ENCODE measurements around the gene CHRNE. TPM values are rescaled to one million over a fixed set of nuclear protein-coding genes. Genes with fewer than 3 reads are reported as not detected.
"Not testable (repeated sequence)": the region's sequence is repeated elsewhere in the genome, so short reads cannot be mapped to it uniquely, and the experiment has no call there.

CHRNE gene
- total RNA-seq, 1 donor from 2014 or later = 1.2 TPM

DNA sequence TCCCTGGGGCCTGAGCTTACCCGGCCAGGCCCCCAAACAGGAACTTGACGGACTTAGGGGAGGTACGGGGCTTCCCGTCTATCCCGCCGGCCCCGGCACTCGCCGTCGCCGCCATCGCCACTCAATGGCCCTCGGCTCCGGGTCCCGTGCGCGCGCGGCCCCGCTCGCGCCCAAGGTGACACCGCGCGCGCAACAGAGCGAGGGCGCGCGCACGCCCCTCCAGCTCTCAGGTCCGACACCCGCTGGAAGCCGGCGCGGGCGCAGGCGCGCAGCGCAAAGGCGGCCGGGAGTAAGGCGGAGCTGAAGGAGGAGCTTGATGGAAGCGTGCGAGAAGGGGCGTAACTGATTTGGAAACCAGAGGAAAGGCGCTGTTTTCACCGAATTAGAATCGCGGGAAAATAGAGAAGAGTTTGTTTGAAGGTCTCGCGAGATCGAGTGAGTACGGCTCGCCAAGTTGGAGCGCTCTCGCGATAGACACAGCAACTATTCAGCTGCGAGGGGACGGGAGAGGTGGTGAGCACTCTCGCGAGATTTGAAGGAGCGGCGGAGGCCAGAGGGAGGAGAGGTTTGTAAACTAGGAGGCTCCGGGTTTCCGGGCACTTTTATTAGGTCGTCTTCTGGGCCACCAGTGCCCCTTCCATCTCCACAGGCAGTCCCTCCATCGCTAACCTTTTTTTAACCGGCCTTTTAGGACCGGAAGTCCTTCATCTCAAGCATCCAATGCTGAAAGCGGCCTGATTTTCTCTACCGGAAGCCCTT is 37.1 kb upstream of the CHRNE start, which contains the start of the genes RNF167 and SLC25A11:
Gene RNF167 (plus strand): TSS at position 473 of the 759 bp plus-strand sequence. CDS start 642 bp downstream, outside the sequence.
Gene SLC25A11 (minus strand): TSS at position 251 of the 759 bp plus-strand sequence. CDS start 136 bp downstream, at position 115.
- DNase-seq (ENCODE audit: low spot score) = peak; percentile 97

DNA sequence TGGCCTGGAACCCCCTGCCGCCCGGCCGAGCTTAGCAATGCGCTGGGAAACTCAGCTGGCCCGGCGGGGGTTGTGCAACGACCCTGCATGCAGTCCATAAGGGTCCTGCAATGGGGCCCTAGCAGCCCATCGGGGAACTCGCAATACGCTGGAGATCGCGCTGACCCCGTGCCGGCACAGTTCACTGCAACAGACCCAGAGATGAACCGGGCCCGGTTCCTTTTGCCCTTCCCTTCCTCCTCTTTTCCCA is 36.6 kb upstream of the CHRNE start:
- no peak for DNase-seq (ENCODE audit: low spot score)

DNA sequence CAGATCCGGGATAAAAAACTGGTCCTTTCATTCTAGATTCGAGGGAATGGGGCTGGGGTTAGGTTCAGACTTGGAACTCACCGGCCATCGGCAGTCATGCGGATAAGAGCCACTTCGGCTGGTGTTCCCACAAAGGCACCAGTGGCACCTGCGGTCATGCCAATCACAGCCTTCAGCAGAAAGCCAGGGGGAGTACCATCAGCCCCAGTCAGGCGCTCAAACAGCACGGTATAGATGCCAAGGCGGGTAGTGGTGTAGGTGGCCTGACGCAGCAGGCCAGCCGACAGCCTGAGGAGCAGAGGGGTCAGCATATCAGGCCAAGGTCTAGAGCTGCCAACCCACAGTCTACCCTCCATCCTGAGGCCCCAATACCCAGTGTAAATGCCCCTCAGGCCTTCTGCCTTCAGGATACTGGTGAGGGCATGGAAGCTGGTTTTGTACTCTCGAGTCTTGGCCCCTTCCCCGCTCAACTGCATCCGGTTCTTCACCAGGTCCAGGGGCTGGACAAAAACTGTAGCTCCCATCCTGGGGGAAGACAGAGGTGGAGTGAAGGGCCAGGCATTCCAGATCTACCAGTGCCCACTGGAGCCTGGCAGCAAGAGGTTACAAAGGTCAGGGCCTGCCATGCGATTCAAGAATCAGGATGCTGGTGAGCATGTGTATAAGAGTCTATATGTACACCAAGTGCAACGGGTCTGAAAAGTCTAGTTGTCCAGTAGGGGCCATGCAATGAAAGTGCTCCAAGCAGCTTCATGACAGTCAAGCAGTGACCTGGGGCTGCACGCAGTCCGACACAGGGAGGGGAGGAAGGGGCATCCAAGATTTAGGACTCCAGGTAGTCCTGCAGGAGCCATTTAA is 36.0 kb upstream of the CHRNE start:
- DNase-seq (ENCODE audit: low spot score) = no peak

DNA sequence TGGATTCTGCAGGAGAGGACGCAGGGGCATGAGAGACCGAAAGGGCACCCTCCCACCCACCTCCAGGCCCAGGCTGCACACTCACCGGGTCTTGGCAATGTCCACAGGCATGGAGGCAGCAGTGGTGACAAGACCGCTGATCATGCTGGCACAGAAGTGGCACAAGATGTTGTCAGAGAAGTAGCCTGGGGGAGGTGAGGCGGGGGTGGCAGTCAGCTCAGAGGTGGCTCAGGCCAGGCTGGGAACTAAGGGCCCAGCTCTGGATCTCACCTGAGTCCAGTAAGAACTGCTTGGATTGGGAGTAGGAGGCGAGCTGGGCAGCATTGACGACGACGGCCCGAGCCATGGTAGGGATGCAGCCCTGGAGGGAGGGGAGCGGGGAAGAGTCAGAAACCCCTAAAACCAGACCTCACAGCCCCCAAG is 35.2 kb upstream of the CHRNE start:
- no peak for DNase-seq (ENCODE audit: low spot score)

DNA sequence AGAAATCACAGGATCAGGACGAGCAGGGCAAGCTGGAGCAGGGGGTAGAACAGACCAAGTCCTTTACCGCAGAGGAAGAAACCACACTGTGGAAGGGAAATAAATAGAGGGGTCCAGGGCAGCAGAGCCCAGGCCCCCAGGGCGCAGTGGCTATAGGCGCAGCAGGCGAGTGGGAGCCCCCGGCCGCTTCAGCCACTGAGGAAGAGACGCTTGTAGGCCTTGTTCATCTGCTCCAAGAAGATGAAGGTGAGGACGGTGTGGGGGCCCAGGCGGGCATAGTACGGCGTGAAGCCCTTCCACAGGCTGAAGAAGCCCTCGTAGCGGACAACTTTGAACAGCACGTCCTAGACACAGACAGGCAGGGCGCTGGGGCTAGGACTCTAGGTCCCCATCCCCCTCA is 34.7 kb upstream of the CHRNE start:
- no peak for DNase-seq (ENCODE audit: low spot score)

DNA sequence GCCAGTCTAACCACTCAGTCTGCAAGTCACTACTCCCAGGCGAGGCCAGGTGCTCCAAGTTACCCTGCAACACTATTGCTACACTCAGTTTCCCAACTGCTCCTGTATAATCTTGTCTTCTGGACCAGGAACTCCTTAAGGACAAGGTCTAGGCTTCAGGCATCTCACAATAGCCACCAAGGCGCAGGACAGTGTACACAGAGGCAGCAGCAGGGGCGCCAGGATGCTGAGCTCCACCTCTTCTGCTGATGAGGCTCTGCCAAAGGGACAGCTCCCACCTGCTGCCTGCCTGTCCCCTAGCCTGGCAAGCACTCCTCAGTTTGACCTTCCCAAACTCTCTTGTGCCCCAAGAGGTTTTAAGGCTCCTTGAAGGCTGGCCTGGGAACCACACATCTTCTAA is 33.5 kb upstream of the CHRNE start:
- DNase-seq (ENCODE audit: low spot score) = no peak

DNA sequence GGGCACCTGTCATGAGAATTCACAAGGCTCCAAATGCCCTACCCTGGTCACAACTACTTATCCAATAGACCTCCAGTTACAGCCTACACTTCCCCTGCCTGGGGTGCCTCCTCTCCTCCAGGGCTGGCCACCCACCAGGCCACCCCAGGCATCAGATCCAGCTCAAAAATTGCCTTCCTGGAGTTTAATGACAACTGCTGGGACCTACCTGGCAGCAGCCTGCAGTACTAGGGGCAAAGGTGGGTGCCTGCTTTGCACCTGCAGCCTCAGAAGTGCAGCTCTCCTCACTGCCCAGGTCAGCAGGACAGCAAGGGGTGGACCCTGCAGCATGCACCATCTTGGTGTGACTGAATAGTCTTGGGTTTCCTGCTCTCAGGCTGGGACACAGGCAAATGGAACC is 32.8 kb upstream of the CHRNE start:
- DNase-seq (ENCODE audit: low spot score) = no peak

DNA sequence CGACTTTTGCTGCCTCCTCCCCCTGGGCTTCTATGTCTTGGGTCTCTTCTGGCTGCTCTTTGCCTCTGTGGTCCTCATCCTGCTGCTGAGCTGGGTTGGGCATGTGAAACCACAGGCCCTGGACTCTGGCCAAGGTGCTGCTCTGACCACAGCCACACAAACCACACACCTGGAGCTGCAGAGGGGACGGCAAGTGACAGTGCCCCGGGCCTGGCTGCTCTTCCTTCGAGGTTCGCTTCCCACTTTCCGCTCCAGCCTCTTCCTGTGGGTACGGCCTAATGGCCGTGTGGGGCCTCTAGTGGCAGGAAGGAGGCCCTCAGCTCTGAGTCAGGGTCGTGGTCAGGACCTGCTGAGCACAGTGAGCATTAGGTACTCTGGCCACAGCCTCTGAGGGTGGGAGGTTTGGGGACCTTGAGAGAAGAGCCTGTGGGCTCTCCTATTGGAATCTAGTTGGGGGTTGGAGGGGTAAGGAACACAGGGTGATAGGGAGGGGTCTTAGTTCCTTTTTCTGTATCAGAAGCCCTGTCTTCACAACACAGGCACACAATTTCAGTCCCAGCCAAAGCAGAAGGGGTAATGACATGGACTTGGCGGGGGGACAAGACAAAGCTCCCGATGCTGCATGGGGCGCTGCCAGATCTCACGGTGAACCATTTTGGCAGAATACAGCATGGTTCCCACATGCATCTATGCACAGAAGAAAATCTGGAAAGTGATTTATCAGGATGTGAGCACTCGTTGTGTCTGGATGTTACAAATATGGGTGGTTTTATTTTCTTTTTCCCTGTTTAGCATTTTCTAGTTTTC is 31.5 kb upstream of the CHRNE start:
- DNase-seq (ENCODE audit: low spot score) = no peak

DNA sequence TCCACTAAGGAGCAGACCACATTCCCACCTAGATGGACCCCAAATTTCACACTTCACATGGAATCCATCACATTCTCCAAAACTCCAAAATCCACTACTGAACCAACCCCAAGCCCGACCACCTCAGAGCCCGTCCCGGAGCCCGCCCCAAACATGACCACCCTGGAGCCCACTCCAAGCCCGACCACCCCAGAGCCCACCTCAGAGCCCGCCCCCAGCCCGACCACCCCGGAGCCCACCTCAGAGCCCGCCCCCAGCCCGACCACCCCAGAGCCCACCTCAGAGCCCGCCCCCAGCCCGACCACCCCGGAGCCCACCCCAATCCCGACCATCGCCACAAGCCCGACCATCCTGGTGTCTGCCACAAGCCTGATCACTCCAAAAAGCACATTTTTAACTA is 30.7 kb upstream of the CHRNE start:
- no peak for DNase-seq (ENCODE audit: low spot score)

DNA sequence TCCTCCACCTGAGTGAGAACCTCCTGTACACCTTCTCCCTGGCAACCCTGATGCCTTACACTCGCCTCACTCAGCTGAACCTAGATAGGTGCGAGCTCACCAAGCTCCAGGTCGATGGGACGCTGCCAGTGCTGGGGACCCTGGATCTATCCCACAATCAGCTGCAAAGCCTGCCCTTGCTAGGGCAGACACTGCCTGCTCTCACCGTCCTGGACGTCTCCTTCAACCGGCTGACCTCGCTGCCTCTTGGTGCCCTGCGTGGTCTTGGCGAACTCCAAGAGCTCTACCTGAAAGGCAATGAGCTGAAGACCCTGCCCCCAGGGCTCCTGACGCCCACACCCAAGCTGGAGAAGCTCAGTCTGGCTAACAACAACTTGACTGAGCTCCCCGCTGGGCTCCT is 29.9 kb upstream of the CHRNE start:
- no peak for DNase-seq (ENCODE audit: low spot score)

DNA sequence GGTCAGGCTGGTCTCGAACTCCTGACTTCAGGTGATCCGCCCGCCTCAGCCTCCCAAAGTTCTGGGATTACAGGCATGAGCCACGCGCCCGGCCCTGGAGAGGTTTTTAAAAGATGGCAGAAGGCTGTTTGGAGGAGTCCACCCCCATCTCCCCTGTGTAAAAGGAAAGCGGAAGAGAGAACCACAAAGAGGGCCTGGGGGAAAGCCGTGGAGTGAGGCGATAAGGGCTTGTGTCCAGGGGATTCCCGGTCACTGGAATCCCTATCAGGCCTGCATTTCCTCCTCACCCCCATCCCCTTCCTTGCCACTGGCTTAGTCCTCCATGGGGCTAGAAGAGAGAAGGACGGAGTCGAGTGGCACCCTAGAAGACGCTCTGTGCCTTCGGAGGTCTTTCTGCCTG is 29.1 kb upstream of the CHRNE start, which contains the start of gene GP1BA:
Gene GP1BA (plus strand): TSS at position 315 of the 400 bp plus-strand sequence. CDS start 328 bp downstream, outside the sequence.
- DNase-seq (ENCODE audit: low spot score) = no peak

DNA sequence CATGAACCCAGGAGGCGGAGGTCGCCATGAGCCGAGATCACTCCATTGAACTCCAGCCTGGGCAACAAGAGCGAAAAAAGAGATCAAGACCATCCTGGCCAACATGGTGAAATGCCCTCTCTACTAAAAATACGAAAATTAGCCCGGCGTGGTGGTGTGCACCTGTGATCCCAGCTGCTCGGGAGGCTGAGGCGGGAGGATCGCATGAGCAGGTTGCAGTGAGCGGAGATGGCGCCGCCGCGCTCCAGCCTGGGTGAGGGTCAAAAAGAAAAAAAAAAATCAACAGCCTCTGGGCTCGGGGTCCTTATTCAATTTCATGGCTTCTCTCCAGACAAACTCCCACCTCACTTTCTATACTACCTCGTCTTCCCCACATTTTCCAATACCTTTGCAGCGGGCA is 26.0 kb upstream of the CHRNE start:
- no peak for DNase-seq (ENCODE audit: low spot score)

DNA sequence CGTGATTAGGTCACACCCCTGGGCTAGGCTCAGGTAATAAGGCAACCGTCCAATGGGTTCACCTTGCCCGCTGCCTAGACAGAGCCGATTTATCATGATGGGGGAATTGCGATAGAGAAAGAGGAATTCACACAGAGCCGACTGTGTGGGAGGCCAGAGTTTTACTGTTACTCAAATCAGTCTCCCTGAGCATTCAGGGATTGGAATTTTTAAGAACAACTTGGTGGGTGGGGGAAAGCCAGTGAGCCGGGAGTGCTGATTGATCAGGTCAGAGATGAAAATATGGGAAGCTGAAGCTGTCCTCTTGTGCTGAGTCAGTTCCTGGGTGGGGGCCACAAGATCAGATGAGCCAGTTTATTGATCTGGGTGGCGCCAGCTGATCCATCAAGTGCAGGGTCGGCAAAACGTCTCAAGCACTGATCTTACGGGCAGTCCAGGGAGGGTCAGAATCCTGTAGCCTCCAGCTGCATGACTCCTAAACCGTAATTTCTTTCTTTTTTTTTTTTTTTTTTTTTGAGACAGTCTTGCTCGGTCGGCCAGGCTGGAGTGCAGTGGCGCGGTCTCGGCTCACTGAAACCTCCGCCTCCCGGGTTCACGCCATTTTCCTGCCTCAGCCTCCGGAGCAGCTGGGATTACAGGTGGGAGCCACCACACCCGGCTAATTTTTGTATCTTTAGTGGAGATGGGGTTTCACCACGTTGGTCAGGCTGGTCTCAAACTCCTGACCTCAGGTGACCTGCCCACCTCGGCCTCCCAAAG is 23.9 kb upstream of the CHRNE start:
- not testable (repeated sequence) for DNase-seq (ENCODE audit: low spot score)

DNA sequence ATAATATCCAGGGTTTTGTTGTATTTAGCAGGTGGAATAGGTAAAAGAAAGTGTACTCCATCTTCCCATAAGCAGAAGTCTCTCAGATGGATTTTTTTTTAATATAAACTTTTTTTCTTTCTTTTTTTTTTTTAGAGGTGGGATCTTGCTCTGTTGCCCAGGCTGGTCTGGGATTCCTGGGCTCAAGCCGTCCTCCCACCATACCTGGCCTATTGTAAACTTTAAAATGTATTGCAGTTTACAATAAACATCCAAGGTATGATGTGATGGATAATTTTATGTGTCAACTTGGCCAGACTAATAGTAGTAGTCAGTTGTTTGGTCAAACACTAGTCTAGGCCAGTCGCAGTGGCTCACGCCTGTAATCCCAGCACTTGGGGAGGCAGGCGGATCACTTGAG is 18.4 kb upstream of the CHRNE start:
- no peak for DNase-seq (ENCODE audit: low spot score)

DNA sequence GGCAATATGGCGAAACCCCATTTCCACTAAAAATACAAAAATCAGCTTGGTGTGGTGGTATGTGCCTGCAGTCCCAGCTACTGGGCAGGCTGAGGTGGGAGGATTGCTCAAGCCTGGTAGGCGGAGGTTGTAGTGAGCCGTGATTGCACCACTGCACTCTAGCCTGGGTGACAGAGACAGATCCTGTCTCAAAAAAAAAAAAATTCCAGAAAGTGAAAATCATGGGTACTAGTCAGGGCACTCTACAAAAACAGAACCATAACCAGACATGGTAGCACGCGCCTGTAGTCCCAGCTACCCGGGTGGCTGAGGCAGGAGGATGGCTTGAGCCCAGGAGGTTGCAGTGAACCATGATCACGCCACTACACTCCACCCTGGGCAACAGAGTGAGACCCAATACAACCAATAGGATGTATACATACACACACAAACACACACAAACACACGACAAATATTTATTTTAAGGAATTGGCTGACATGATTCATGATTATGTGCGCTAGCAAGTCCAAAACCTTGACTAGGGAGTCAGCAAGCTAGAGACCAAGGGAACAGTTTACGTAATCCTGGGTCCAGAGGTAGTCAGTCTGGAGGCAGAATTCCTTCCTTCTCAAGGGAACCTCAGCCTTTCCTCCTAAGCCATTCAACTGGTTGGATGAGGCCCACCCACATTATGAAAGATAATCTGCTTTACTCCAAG is 17.6 kb upstream of the CHRNE start:
- no peak for DNase-seq (ENCODE audit: low spot score)

DNA sequence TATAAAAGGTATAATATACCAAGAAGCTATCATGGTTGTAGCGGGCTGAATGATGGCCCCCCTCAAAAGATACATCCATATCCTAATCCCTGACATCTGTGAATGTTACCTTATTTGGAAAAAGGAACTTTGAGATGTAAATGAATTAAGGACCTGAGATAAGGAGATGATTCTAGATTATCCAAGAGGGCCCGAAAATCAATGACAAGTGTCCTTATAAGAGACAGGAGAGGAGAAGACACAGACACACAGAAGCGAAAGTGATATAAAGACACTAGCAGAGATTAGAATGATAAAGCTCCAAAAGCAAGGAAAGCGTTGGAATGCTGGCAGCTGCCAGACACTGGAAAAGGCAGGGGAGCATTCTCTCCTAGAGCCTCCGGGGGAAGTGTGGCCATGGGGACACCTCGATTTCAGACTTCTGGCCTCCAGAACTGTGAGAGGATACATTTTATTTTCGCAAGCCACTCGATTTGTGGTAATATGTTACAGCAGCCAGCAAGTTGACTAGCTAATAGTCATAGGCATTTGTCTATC is 16.7 kb upstream of the CHRNE start:
- no peak for DNase-seq (ENCODE audit: low spot score)

DNA sequence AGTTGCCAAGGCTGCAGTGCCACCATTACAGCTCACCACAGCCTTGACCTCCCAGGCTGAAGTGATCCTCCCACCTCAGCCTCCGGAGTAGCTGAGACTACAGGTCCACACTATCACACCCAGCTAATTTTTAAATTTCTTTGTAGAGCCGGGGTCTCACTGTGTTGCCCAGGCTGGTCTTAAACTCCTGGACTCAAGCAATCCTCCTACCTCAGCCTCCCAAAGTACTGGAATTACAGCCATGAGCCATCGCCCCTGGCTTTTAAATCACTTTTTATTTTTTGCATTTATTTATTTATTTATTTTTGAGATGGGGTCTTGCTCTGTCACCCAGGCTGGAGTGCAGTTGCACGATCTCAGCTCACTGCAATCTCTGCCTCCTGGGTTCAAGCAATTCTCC is 11.7 kb upstream of the CHRNE start:
- not testable (repeated sequence) for DNase-seq (ENCODE audit: low spot score)

DNA sequence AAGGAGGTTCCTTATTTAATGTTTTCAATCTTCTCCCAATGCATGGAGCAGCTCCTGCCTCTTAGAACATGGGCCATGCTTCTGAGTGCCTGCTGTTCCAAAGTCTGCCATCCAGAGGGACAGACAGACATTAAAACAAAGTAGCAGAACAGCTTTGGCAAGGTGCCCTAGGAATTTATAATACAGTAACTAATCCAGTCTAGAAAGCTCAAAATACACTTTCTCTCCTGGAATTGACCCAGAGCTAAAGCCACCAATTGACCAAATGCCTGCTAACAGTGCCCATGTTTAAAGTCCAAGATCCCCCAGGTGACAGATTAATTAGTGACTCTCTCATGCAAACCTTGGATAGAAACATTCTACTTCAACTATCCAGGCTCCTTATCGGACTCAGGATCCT is 11.1 kb upstream of the CHRNE start:
- DNase-seq (ENCODE audit: low spot score) = no peak

DNA sequence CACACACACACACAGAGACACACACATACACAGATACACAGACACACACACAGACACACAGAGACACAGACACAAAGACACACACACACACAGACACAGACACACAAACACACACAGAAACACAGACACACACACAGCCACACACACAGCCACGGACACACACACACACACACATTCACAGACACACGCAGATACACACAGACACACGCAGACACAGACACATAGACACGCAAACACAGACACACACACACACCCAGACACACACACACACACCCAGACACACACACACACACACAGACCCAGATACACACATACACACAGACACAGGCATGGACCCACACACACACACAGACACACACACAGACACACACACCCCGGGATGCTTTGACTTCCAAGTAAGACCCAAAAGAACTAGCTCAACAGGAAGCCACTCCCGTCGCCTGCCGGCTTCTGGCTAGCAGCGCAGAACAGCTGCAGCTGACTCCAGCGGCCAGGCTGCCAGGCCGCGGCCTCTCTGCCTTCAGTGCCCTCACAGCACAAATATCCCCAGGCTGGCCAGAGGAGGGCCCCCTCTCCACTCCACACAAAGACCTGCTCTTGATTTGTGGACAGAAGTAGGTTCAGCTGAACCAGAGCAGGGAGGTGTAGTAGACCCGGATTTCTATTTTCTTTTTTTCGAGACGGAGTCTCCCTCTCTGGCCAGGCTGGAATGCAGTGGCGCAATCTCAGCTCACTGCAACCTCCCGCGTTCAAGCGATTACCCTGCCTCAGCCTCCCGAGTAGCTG is 6.0 kb upstream of the CHRNE start:
- peak; percentile 91 for DNase-seq (ENCODE audit: low spot score)

DNA sequence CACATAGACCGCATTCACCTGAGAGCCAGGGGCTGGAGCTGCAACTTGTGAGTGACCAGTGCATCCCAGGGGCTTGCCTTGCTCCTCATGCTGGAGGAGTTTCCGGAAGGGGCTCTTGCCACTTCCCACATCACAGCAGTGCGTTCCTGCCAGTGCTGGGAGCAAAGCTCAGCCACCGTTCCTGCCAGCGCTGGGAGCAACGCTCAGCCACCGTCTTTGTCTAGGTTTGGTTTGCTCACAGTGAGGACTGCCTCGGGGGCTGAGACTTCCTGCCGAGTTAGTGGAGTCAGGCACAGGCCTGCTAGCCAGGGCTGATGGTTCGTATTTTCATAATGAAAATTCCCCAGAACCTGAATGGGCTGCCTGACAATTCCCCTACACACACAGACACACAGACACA is 5.4 kb upstream of the CHRNE start:
- no peak for DNase-seq (ENCODE audit: low spot score)

All from ureter (tissue), 1 donor.